ENCODE results near the gene KDM4B.

KDM4B gene

GRCh38 chr19:5116292-5116691 lies 147.4 kb downstream of the KDM4B start:
- Histone ChIP-seq H3K9me3 (ENCODE audit: control insufficient read depth, low read length) (no peaks in the 10 kb centered on the region), H3K4me1 (ENCODE audit: control insufficient read depth, insufficient read depth, low read length) (no peaks in the 10 kb centered on the region), H3K4me3 (ENCODE audit: low read length) (no peak overlapping the region), H3K9ac (ENCODE audit: low read length) (no peak overlapping the region), H3K36me3 (ENCODE audit: control insufficient read depth, insufficient read depth, low read length, severe bottlenecking) (peaks cover 22% of the 10 kb centered on the region), H3K27me3 (replicated peaks; ENCODE audit: control insufficient read depth, insufficient read depth, low read length) (no peaks in the 10 kb centered on the region)
- no peak for DNase-seq (ENCODE audit: low read depth)

GRCh38 chr19:5117421-5117820 lies 148.5 kb downstream of the KDM4B start:
- H3K4me1 ChIP-seq (ENCODE audit: control insufficient read depth, insufficient read depth, low read length), result no peaks in the 10 kb centered on the region
- no peak overlapping the region for H3K9ac ChIP-seq (ENCODE audit: low read length)
- no peaks in the 10 kb centered on the region for H3K9me3 ChIP-seq (ENCODE audit: control insufficient read depth, low read length)
- H3K36me3 ChIP-seq (ENCODE audit: control insufficient read depth, insufficient read depth, low read length, severe bottlenecking), result peaks cover 19% of the 10 kb centered on the region
- no peaks in the 10 kb centered on the region for H3K27me3 ChIP-seq (replicated peaks; ENCODE audit: control insufficient read depth, insufficient read depth, low read length)
- no peak overlapping the region for H3K4me3 ChIP-seq (ENCODE audit: low read length)
- DNase-seq (ENCODE audit: low read depth), result no peak

GRCh38 chr19:5118026-5118425 lies 149.1 kb downstream of the KDM4B start:
- no peak for DNase-seq (ENCODE audit: low read depth)
- H3K4me1 ChIP-seq (ENCODE audit: control insufficient read depth, insufficient read depth, low read length), result no peaks in the 10 kb centered on the region
- H3K4me3 ChIP-seq (ENCODE audit: low read length), result no peak overlapping the region
- H3K36me3 ChIP-seq (ENCODE audit: control insufficient read depth, insufficient read depth, low read length, severe bottlenecking), result peaks cover 24% of the 10 kb centered on the region
- H3K9ac ChIP-seq (ENCODE audit: low read length), result no peak overlapping the region
- H3K9me3 ChIP-seq (ENCODE audit: control insufficient read depth, low read length), result no peaks in the 10 kb centered on the region
- no peaks in the 10 kb centered on the region for H3K27me3 ChIP-seq (replicated peaks; ENCODE audit: control insufficient read depth, insufficient read depth, low read length)

- Histone ChIP-seq H3K27me3 (replicated peaks; ENCODE audit: control insufficient read depth, insufficient read depth, low read length) (no peaks in the 10 kb centered on the region), H3K4me1 (ENCODE audit: control insufficient read depth, insufficient read depth, low read length) (no peaks in the 10 kb centered on the region), H3K9me3 (ENCODE audit: control insufficient read depth, low read length) (no peaks in the 10 kb centered on the region), H3K9ac (ENCODE audit: low read length) (no peak overlapping the region), H3K36me3 (ENCODE audit: control insufficient read depth, insufficient read depth, low read length, severe bottlenecking) (peaks cover 29% of the 10 kb centered on the region), H3K4me3 (ENCODE audit: low read length) (no peak overlapping the region)
- no peak for DNase-seq (ENCODE audit: low read depth)
Measured at GRCh38 chr19:5119297-5119998, 150.5 kb downstream of the KDM4B start.

- Histone ChIP-seq H3K9me3 (ENCODE audit: control insufficient read depth, low read length) (no peaks in the 10 kb centered on the region), H3K4me1 (ENCODE audit: control insufficient read depth, insufficient read depth, low read length) (no peaks in the 10 kb centered on the region), H3K9ac (ENCODE audit: low read length) (no peak overlapping the region), H3K36me3 (ENCODE audit: control insufficient read depth, insufficient read depth, low read length, severe bottlenecking) (peaks cover 33% of the 10 kb centered on the region), H3K27me3 (replicated peaks; ENCODE audit: control insufficient read depth, insufficient read depth, low read length) (no peaks in the 10 kb centered on the region), H3K4me3 (ENCODE audit: low read length) (no peak overlapping the region)
- no peak for DNase-seq (ENCODE audit: low read depth)
Measured at GRCh38 chr19:5120321-5120720, 151.4 kb downstream of the KDM4B start.

GRCh38 chr19:5120833-5121232 lies 151.9 kb downstream of the KDM4B start:
- H3K9me3 ChIP-seq (ENCODE audit: control insufficient read depth, low read length), result no peaks in the 10 kb centered on the region
- H3K4me3 ChIP-seq (ENCODE audit: low read length), result no peak overlapping the region
- no peak for DNase-seq (ENCODE audit: low read depth)
- no peaks in the 10 kb centered on the region for H3K27me3 ChIP-seq (replicated peaks; ENCODE audit: control insufficient read depth, insufficient read depth, low read length)
- no peaks in the 10 kb centered on the region for H3K4me1 ChIP-seq (ENCODE audit: control insufficient read depth, insufficient read depth, low read length)
- no peak overlapping the region for H3K9ac ChIP-seq (ENCODE audit: low read length)
- H3K36me3 ChIP-seq (ENCODE audit: control insufficient read depth, insufficient read depth, low read length, severe bottlenecking), result peaks cover 33% of the 10 kb centered on the region

- H3K36me3 ChIP-seq (ENCODE audit: control insufficient read depth, insufficient read depth, low read length, severe bottlenecking), result peaks cover 33% of the 10 kb centered on the region
- no peak for DNase-seq (ENCODE audit: low read depth)
Measured at GRCh38 chr19:5121266-5122120, 152.6 kb downstream of the KDM4B start.

GRCh38 chr19:5122121-5122400 lies 153.1 kb downstream of the KDM4B start:
- Histone ChIP-seq H3K36me3 (ENCODE audit: control insufficient read depth, insufficient read depth, low read length, severe bottlenecking) (peaks cover 33% of the 10 kb centered on the region), H3K27me3 (replicated peaks; ENCODE audit: control insufficient read depth, insufficient read depth, low read length) (no peaks in the 10 kb centered on the region), H3K9me3 (ENCODE audit: control insufficient read depth, low read length) (no peaks in the 10 kb centered on the region), H3K9ac (ENCODE audit: low read length) (no peak overlapping the region), H3K4me1 (ENCODE audit: control insufficient read depth, insufficient read depth, low read length) (no peaks in the 10 kb centered on the region), H3K4me3 (ENCODE audit: low read length) (no peak overlapping the region)
- no peak for DNase-seq (ENCODE audit: low read depth)

More at GRCh38 chr19:5121266-5122120, 152.6 kb downstream of the KDM4B start:
- H3K4me1 ChIP-seq (ENCODE audit: control insufficient read depth, insufficient read depth, low read length), result no peaks in the 10 kb centered on the region
- no peak overlapping the region for H3K9ac ChIP-seq (ENCODE audit: low read length)
- H3K27me3 ChIP-seq (replicated peaks; ENCODE audit: control insufficient read depth, insufficient read depth, low read length), result no peaks in the 10 kb centered on the region
- H3K4me3 ChIP-seq (ENCODE audit: low read length), result no peak overlapping the region
- H3K9me3 ChIP-seq (ENCODE audit: control insufficient read depth, low read length), result no peaks in the 10 kb centered on the region

GRCh38 chr19:5122671-5123409 lies 153.9 kb downstream of the KDM4B start:
- H3K4me1 ChIP-seq (ENCODE audit: control insufficient read depth, insufficient read depth, low read length), result peaks cover 3% of the 10 kb centered on the region
- H3K9me3 ChIP-seq (ENCODE audit: control insufficient read depth, low read length), result no peaks in the 10 kb centered on the region
- no peaks in the 10 kb centered on the region for H3K27me3 ChIP-seq (replicated peaks; ENCODE audit: control insufficient read depth, insufficient read depth, low read length)
- DNase-seq (ENCODE audit: low read depth), result no peak
- H3K9ac ChIP-seq (ENCODE audit: low read length), result no peak overlapping the region
- H3K36me3 ChIP-seq (ENCODE audit: control insufficient read depth, insufficient read depth, low read length, severe bottlenecking), result peaks cover 33% of the 10 kb centered on the region
- H3K4me3 ChIP-seq (ENCODE audit: low read length), result no peak overlapping the region

- H3K4me1 ChIP-seq (ENCODE audit: control insufficient read depth, insufficient read depth, low read length), result peaks cover 9% of the 10 kb centered on the region
Measured at GRCh38 chr19:5123646-5124045, 154.7 kb downstream of the KDM4B start.

GRCh38 chr19:5124111-5124855 lies 155.4 kb downstream of the KDM4B start:
- Histone ChIP-seq H3K4me1 (ENCODE audit: control insufficient read depth, insufficient read depth, low read length) (peaks cover 9% of the 10 kb centered on the region), H3K4me3 (ENCODE audit: low read length) (no peak overlapping the region), H3K9me3 (ENCODE audit: control insufficient read depth, low read length) (no peaks in the 10 kb centered on the region), H3K36me3 (ENCODE audit: control insufficient read depth, insufficient read depth, low read length, severe bottlenecking) (peaks cover 33% of the 10 kb centered on the region), H3K9ac (ENCODE audit: low read length) (no peak overlapping the region), H3K27me3 (replicated peaks; ENCODE audit: control insufficient read depth, insufficient read depth, low read length) (no peaks in the 10 kb centered on the region)
- no peak for DNase-seq (ENCODE audit: low read depth)

More at GRCh38 chr19:5123646-5124045, 154.7 kb downstream of the KDM4B start:
- no peaks in the 10 kb centered on the region for H3K27me3 ChIP-seq (replicated peaks; ENCODE audit: control insufficient read depth, insufficient read depth, low read length)
- H3K9ac ChIP-seq (ENCODE audit: low read length), result no peak overlapping the region
- H3K9me3 ChIP-seq (ENCODE audit: control insufficient read depth, low read length), result no peaks in the 10 kb centered on the region
- H3K36me3 ChIP-seq (ENCODE audit: control insufficient read depth, insufficient read depth, low read length, severe bottlenecking), result peaks cover 33% of the 10 kb centered on the region
- DNase-seq (ENCODE audit: low read depth), result no peak
- H3K4me3 ChIP-seq (ENCODE audit: low read length), result no peak overlapping the region

Measured in adipocyte (in vitro differentiated cells).